Inflammatory macrophage (primary cell): ENCODE results near the gene ZNF319.

Source experiments
- DNase-seq, 2 donors: peaks; one replicate each; pipeline ENCODE4 v3.0.0-alpha.2; 2020 to 2022

ZNF319 gene

DNA sequence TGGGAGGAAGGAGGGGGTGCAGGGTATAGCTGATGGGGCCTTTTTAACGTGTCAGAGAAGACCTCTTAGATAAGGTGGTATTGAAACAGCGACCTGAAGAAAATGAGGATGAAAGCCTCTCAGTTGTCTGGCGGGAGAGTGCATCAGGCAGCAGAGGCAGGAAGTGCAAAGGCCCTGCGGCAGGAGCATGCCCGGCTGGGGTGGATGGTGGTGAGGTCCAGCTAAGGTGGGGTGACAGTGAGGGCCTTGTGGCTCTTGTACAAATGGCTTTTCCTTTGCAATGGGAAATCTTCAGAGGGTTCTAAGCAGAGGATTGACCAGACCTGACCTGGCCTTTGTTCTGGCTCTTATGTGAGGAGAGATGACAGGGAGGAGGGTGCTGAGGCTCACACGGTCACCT, 36.5 kb upstream of the ZNF319 start:
- DNase-seq: no peak

GRCh38 chr16:58035356-58036170, 35.1 kb upstream of the ZNF319 start:
- DNase-seq: no peak

GRCh38 chr16:58034774-58035173, 34.3 kb upstream of the ZNF319 start:
- no peak for DNase-seq

DNA sequence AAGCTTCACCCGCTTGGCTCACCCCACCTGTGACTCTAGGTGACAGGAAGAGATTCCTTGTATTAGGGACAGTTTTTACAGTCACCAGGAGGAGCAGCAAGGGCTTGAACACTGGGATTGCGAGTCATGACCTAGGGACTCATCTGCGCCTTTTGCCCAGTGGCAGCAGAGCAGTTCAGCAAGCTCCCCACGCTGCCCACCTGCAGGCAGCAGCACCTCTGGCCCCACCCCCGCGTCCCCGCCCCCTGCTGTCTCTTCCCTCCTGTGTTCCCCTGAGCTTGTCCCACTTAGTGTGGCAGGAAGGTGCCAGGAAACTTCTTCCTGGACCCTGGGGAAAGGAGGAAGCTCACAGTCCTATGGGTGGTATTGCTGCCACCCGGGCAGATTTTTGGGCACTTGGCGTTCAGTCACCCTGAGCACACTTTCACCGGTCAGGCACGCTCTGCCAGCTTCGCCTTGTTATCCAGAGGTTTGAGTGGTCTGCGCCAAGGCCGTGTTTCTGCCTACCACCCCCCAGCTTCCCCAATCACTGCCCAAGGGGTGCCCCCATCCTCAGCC, 33.7 kb upstream of the ZNF319 start:
- DNase-seq: no peak

DNA sequence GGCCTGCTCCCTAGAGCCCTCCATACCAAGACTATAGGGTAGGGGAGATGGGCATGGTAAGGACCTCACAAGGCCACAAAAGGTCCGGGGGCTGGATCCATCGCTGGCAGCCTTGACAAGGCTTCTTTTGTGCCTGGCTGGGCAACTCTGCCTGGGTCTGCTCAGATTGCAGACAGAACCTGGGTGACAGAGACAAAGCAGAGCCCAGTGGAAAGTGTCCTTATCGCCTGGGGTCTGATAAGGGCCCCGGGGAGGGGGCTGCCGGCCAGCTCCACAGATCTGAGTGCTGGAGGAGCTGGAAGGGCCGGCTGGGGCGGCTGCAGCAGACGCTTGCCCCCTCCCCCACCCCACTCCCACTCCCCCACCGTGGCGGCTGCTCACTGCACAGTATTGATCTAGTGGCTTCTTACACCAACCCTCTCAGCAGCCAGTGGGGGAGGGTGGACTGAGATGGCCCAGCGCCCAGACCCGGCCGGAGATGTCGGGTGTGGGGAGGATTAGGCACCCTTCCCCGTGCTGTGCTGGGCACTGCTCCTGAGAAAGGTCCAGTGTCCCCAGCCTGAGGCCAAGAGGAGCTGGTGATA, 32.3 kb upstream of the ZNF319 start:
- DNase-seq: no peak

DNA sequence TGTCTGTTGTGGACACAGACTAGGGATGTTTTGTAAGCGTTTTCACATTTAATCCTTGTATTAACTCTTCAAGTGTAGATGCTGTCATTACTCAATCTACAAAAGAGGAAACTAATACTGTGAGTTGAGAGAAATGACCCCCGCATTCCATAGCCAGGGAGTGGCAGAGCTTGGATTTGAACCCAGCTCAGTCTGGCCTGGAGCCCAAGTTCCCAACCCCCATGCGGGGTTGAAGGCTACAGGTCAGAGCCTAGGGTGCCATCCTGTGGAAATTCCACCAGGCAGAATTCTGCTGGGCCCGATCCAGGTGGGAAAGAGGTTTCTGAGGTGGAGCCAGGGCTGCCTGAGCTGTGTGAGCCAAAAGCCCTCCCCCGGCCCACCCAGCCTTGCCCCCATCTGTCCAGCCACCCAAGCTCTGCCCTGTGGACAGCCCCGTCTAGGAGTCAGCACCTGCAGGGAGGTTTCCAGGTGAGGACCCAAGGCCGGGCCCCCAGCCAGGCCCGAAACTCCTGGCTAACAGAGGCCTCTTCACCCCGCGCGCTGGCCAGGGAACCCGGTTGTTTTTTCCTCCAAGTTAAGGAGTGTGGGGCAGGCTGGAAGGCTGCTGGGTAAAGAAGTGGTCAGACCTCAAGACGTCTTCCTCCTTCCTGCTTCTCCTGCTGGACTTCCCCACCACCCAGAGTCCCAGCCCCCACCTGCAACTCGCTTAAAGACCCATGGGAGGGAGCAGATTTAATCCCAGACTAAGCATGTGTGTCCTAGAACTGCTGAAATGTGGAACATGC, 30.7 kb upstream of the ZNF319 start:
- peak in 1 of 2 donors; percentile 3 for DNase-seq

- DNase-seq: no peak
Observed at GRCh38 chr16:58030136-58030840, 29.8 kb upstream of the ZNF319 start.

DNA sequence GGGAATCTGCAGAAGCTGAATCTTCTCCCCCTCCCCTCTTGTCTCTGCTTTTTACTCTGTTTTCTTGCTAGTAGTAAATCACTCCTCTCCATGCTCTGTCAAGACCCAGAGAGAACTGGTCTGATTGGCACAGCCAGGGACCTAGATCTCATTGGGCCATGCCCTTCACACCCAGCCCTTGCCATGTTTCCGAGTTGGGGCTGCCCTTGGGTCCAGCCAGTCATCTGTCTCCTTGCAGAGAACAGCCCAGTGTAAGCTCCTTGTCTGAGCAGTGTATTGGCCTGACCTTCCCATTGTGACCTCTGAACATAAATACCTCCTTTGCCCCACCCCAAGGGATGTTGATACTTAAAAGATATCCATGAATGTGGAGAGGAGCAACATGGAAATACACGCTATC, 28.9 kb upstream of the ZNF319 start:
- no peak for DNase-seq

GRCh38 chr16:58028541-58029070, 28.1 kb upstream of the ZNF319 start:
- no peak for DNase-seq

- DNase-seq: no peak
Observed at GRCh38 chr16:58027916-58028455, 27.5 kb upstream of the ZNF319 start.

DNA sequence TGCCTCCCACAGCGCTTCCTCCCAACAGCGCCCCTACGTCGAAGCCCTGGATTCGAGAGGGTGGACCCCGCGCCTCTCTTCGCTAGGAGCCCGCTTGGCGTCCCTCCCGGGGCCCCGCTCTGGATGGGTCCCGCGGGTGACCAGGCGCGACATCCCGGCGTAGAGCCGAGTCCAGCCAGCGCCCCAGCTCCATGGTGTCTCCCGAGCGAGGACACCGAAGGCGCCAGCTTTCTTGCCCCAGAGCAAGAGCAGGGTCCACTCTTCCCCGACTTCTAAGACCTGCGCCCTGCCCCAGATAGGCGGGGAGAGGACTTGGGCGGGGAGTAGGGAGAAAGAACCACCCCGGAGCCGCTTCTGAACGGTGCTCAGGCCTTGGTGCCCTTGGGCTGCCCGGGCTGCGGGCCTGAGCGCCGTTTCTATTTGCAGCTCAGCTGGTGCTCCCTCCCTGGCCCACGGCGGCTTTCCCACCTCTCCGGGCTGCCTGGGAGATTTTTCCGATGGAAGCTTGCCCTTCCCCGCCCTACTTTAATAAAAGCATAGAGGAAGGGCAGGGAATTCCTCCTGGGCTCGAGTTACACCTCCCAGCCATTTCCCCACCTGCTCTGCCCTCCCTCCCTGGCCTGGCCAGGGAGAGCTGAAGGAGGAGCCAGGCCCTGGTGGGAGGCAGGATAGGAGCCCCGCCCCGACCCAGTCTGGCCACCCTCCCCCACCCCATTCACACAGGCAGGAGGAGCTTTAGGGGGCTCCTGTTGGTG, 26.9 kb upstream of the ZNF319 start:
- DNase-seq: no peak

DNA sequence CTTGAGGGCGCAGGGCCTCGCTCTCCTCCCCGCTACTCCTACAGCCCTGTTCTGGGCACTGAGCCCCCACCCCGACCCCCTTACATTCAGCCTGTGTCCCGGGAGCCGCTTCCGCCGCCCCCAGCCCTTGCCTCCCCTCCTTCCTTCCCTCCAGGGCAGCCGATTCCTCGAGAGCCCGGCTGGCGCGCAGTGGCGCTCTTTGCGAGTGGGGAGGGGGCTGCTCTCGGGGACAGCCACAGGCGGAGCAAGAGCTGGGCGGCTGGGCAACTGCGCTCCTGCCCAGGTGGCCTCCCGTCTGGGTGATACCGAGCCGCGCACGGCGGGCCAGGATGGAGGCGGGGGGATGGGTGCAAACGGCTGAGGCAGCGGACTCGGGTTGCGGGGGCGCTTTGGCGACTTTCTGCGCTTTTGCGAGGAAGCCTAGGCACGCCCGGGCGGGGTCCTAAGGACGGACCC, 26.3 kb upstream of the ZNF319 start:
- no peak for DNase-seq

- DNase-seq: peak; percentile 8 to 32
Observed at GRCh38 chr16:58026139-58026704, 25.8 kb upstream of the ZNF319 start.

- DNase-seq: peak; percentile 19 to 47
Observed at GRCh38 chr16:58025351-58026138, 25.1 kb upstream of the ZNF319 start, which contains the start of gene MMP15. Gene MMP15 (plus strand): TSS chr16:58025754. CDS start chr16:58026351, 597 bp downstream.

GRCh38 chr16:58024486-58025350, 24.2 kb upstream of the ZNF319 start:
- peak; percentile 3 to 27 for DNase-seq

- DNase-seq: no peak
Observed at GRCh38 chr16:58022601-58023371, 22.3 kb upstream of the ZNF319 start.

DNA sequence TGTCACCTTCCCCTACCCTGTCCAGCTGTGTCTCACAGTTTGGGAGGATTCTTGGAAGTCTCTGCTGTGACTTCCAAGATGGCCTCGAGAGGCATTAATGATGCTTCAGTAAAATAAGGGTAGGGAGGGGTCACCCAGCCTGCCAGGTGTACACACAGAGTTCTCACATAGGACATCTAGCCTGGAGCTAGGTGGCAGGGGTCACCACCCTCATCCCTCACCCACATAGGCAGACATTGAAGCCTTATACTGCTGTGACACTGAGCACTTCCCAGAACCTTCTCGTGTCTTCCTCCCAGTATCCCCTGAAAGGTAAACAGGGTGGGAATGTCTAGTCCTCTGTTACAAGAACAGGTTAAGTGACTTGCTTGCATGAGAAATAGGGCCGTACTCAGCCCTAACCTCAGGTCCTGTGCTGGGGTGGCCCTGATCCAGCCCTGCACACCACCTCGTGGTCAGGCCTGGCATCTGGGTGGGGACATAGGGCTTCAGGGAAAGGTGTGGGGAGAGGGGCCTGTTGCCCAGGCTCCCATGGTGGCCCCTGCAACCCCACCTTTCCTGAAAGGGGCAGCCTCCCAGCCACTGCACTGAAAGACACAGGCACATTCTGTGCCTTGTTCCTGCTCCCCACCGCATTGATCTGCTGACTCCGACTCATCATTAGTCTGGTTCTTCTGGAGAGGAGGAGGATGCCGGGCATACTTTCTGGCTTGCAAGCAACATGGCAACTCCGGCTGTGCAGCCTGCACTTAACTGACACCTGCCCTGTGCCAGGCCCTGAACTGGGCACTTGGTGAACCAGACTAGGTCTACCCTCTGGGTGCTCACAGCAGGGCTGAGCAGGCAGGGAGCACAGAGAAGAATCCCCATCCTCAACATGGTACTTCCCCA, 21.4 kb upstream of the ZNF319 start:
- DNase-seq: peak in 1 of 2 donors; percentile 30
